ENCODE data around the gene KIAA1549.

DNA sequence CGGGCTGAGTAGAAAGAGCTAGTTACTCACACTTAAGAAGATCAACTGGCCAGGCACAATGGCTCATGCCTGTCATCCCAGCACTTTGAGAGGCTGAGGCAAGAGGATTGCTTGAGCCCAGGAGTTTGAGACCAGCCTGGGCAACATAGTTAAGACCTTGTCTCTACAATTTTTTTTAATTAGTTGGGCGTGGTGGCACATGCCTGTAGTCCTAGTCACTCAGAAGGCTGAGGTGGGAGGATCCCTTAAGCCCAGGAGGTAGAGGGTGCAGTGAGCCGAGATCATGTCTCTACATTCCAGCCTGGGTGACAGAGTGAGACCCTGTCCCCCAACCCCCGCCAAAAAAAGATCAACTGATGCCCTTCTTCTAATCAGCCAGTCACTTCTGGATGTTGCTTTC is 108.6 kb downstream of the KIAA1549 start:
- TF ChIP-seq, protein P1, sequence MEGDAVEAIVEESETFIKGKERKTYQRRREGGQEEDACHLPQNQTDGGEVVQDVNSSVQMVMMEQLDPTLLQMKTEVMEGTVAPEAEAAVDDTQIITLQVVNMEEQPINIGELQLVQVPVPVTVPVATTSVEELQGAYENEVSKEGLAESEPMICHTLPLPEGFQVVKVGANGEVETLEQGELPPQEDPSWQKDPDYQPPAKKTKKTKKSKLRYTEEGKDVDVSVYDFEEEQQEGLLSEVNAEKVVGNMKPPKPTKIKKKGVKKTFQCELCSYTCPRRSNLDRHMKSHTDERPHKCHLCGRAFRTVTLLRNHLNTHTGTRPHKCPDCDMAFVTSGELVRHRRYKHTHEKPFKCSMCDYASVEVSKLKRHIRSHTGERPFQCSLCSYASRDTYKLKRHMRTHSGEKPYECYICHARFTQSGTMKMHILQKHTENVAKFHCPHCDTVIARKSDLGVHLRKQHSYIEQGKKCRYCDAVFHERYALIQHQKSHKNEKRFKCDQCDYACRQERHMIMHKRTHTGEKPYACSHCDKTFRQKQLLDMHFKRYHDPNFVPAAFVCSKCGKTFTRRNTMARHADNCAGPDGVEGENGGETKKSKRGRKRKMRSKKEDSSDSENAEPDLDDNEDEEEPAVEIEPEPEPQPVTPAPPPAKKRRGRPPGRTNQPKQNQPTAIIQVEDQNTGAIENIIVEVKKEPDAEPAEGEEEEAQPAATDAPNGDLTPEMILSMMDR (IDR thresholded peaks at IDR 0.05), result no peak
- no peak for TF ChIP-seq EZH2 (IDR thresholded peaks at IDR 0.05; ENCODE audit: borderline replicate concordance, insufficient read depth, low read depth, low read length, poor library complexity, severe bottlenecking)

Measured in B cell (primary cell).